Measurements from ENCODE around the gene DNHD1. TPM values are rescaled to one million over a fixed set of nuclear protein-coding genes. Genes with fewer than 3 reads are reported as not detected.

The DNHD1 gene
- total and polyA plus RNA-seq, 9 of the 15 experiments (the other 6 are each of a cell fraction or from before 2014, with no cell fraction given) = 0.82 to 9.7 (median 3.8) TPM

- TF ChIP-seq RCOR1 (IDR thresholded peaks at IDR 0.05; ENCODE audit: borderline replicate concordance in 1 of 2, low read depth in 2 of 2, low read length in 2 of 2) = peak in 1 of 2 experiments; percentile 19; a peak in 1 of 4 replicates
- TF ChIP-seq RHOXF2B (CRISPR knock-in tag; conservative IDR thresholded peaks at IDR 0.05) = no peak
- TF ChIP-seq STAG1 (CRISPR knock-in tag; IDR thresholded peaks at IDR 0.05; ENCODE audit: borderline replicate concordance) = no peak; the same call in 1 of the 2 replicates
- TF ChIP-seq RBM17 (IDR thresholded peaks at IDR 0.05; ENCODE audit: borderline replicate concordance, low read depth, low read length) = no peak
- no peak for TF ChIP-seq GTF2E2 (tag; IDR thresholded peaks at IDR 0.05)
- no peak for TF ChIP-seq MCM3 (IDR thresholded peaks at IDR 0.05)
- TF ChIP-seq ADNP (tag; IDR thresholded peaks at IDR 0.05) = no peak
- TF ChIP-seq FOXA1 (IDR thresholded peaks at IDR 0.05; ENCODE audit: borderline replicate concordance) = no peak
- TF ChIP-seq HLTF (IDR thresholded peaks at IDR 0.05) = no peak
- TF ChIP-seq, protein P1, sequence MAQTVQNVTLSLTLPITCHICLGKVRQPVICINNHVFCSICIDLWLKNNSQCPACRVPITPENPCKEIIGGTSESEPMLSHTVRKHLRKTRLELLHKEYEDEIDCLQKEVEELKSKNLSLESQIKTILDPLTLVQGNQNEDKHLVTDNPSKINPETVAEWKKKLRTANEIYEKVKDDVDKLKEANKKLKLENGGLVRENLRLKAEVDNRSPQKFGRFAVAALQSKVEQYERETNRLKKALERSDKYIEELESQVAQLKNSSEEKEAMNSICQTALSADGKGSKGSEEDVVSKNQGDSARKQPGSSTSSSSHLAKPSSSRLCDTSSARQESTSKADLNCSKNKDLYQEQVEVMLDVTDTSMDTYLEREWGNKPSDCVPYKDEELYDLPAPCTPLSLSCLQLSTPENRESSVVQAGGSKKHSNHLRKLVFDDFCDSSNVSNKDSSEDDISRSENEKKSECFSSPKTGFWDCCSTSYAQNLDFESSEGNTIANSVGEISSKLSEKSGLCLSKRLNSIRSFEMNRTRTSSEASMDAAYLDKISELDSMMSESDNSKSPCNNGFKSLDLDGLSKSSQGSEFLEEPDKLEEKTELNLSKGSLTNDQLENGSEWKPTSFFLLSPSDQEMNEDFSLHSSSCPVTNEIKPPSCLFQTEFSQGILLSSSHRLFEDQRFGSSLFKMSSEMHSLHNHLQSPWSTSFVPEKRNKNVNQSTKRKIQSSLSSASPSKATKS (CRISPR knock-in tag; IDR thresholded peaks at IDR 0.05) = no peak
- no peak for TF ChIP-seq KLF13 (tag; IDR thresholded peaks at IDR 0.05; ENCODE audit: borderline replicate concordance, low read depth)
- TF ChIP-seq CEBPG (CRISPR knock-in tag; IDR thresholded peaks at IDR 0.05) = no peak
- no peak for TF ChIP-seq CEBPG (tag; conservative IDR thresholded peaks at IDR 0.05 in 1 of 2, IDR thresholded peaks at IDR 0.05 in 1 of 2)
- no peak for TF ChIP-seq EHMT2 (IDR thresholded peaks at IDR 0.05)
- no peak for TF ChIP-seq ZNF143 (CRISPR knock-in tag; IDR thresholded peaks at IDR 0.05)
- TF ChIP-seq BMI1 (IDR thresholded peaks at IDR 0.05; ENCODE audit: low read length) = no peak
- TF ChIP-seq NCOA1 (IDR thresholded peaks at IDR 0.05; ENCODE audit: low read depth) = no peak
- TF ChIP-seq CREBBP (IDR thresholded peaks at IDR 0.05; ENCODE audit: low read depth, low read length) = no peak
- no peak for TF ChIP-seq ZNF507 (tag; conservative IDR thresholded peaks at IDR 0.05)
- TF ChIP-seq ZNF561 (CRISPR knock-in tag; conservative IDR thresholded peaks at IDR 0.05) = no peak
- no peak for TF ChIP-seq SMARCC2 (IDR thresholded peaks at IDR 0.05; ENCODE audit: low read depth)
- TF ChIP-seq, protein P2, sequence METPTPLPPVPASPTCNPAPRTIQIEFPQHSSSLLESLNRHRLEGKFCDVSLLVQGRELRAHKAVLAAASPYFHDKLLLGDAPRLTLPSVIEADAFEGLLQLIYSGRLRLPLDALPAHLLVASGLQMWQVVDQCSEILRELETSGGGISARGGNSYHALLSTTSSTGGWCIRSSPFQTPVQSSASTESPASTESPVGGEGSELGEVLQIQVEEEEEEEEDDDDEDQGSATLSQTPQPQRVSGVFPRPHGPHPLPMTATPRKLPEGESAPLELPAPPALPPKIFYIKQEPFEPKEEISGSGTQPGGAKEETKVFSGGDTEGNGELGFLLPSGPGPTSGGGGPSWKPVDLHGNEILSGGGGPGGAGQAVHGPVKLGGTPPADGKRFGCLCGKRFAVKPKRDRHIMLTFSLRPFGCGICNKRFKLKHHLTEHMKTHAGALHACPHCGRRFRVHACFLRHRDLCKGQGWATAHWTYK (CRISPR knock-in tag; IDR thresholded peaks at IDR 0.05) = no peak
- TF ChIP-seq DEAF1 (CRISPR knock-in tag; IDR thresholded peaks at IDR 0.05) = peak; percentile 86
- TF ChIP-seq MCM5 (IDR thresholded peaks at IDR 0.05; ENCODE audit: low read depth) = no peak
These were observed 34.2 kb downstream of the DNHD1 start (continued) for GRCh38 chr11:6531267-6531752.
